Keratinocyte (primary cell): ENCODE measurements around the gene TEX19. TPM values are rescaled to one million over a fixed set of nuclear protein-coding genes. Genes with fewer than 3 reads are reported as not detected.

ENCODE experiments used
- DNase-seq: peaks from one replicate; pipeline ENCODE4 v3.0.0-alpha.2; 2011; ENCODE audit warnings: low read depth, missing footprints, low spot score
- FAIRE-seq: peaks from 2 replicates; lab custom pipeline; 2011; peaks lifted over from hg19 to GRCh38; lab: Jason Lieb, UNC
- H2AFZ ChIP-seq: 2 replicates; pipeline ENCODE4 v1.6.0; 2012; ENCODE audit warnings: low read length, control low read depth, inconsistent platforms; ENCODE audit not compliant: control insufficient read depth
- H3K27ac ChIP-seq: 2 replicates; pipeline ENCODE4 v1.5.1; 2011; ENCODE audit warnings: low read length; ENCODE audit not compliant: control insufficient read depth, insufficient read depth
- H3K27me3 ChIP-seq: 3 replicates; pipeline ENCODE4 v1.6.0; 2011; ENCODE audit warnings: low read length; ENCODE audit not compliant: control insufficient read depth, insufficient read depth; ENCODE audit errors: extremely low read depth
- H3K36me3 ChIP-seq, 2 experiments: 2 replicates in 1 of 2; 3 replicates in 1 of 2; pipeline ENCODE4 v1.5.1; 2011; ENCODE audit warnings: low read length in 2 of 2, mild to moderate bottlenecking in 1 of 2; ENCODE audit not compliant: control insufficient read depth in 2 of 2, insufficient read depth in 2 of 2; ENCODE audit errors: extremely low read depth in 1 of 2
- H3K4me1 ChIP-seq: 3 replicates; pipeline ENCODE4 v1.5.1; 2011; ENCODE audit warnings: low read length; ENCODE audit not compliant: control insufficient read depth, insufficient read depth; ENCODE audit errors: extremely low read depth
- H3K4me2 ChIP-seq: 3 replicates; pipeline ENCODE4 v1.6.0; 2011; ENCODE audit warnings: low read depth, low read length; ENCODE audit not compliant: control insufficient read depth, insufficient read depth; ENCODE audit errors: extremely low read depth
- H3K4me3 ChIP-seq, 3 experiments: fragments of 200-600 bp in 1 of 3; sonication (generic) in 1 of 3; 2 replicates in 2 of 3; 3 replicates in 1 of 3; pipeline ENCODE4 v1.5.1; 2011 to 2016; ENCODE audit warnings: low read length in 3 of 3, mild to moderate bottlenecking in 3 of 3, control low read depth in 2 of 3, inconsistent platforms in 1 of 3, low read depth in 1 of 3, mixed read lengths in 1 of 3, mixed run types in 1 of 3, moderate library complexity in 1 of 3; ENCODE audit not compliant: control insufficient read depth in 2 of 3, insufficient read depth in 2 of 3; ENCODE audit errors: extremely low read depth in 1 of 3
- H3K79me2 ChIP-seq: 2 replicates; pipeline ENCODE4 v1.6.0; 2012; ENCODE audit warnings: low read length; ENCODE audit not compliant: control insufficient read depth, insufficient read depth
- H3K9ac ChIP-seq: 3 replicates; pipeline ENCODE4 v1.6.0; 2011; ENCODE audit warnings: low read length; ENCODE audit not compliant: control insufficient read depth, insufficient read depth; ENCODE audit errors: extremely low read depth
- H3K9me1 ChIP-seq: 3 replicates; pipeline ENCODE4 v1.6.0; 2011; ENCODE audit warnings: low read length; ENCODE audit not compliant: control insufficient read depth, insufficient read depth; ENCODE audit errors: extremely low read depth
- H3K9me3 ChIP-seq: 2 replicates; pipeline ENCODE4 v1.5.1; 2012; ENCODE audit warnings: low read depth, low read length; ENCODE audit not compliant: control insufficient read depth
- H4K20me1 ChIP-seq: 3 replicates; pipeline ENCODE4 v1.6.0; 2011; ENCODE audit warnings: low read length; ENCODE audit not compliant: control insufficient read depth, insufficient read depth; ENCODE audit errors: extremely low read depth
- CTCF ChIP-seq, 3 experiments: IDR thresholded peaks in 1 of 3; conservative IDR thresholded peaks in 1 of 3; optimal IDR thresholded peaks in 1 of 3; 2 replicates in 2 of 3; 3 replicates in 1 of 3; pipeline versions ENCODE3 to v1.5.1; 2011; ENCODE audit warnings: low read length in 3 of 3, mild to moderate bottlenecking in 3 of 3, moderate library complexity in 2 of 3, control low read depth in 1 of 3, inconsistent platforms in 1 of 3; ENCODE audit not compliant: insufficient read depth in 2 of 3; ENCODE audit errors: extremely low read depth in 1 of 3
- EZH2 ChIP-seq: IDR thresholded peaks from one replicate; pipeline ENCODE4 v1.6.1; 2012; ENCODE audit warnings: inconsistent platforms, mild to moderate bottlenecking, low read length, moderate library complexity
- dilution Hi-C: fragments of 300-500 bp; cut with MboI; formaldehyde crosslinking; loops from one replicate; pipeline ENCODE4 v1.7.0; 2020; ENCODE audit warnings: low sequenced_read_pairs; ENCODE audit not compliant: extremely low pct_ligation_motif_present
- polyA plus RNA-seq, 5 experiments: library from polyadenylated mRNA; depleted of rRNA in 3 of 5; stranded (reverse) in 3 of 5; stranded (forward) in 1 of 5; unstranded in 1 of 5; fragments of >200 nt; gene quantifications; 1 replicate in 1 of 5; 2 replicates in 3 of 5; 3 replicates in 1 of 5; pipeline versions ENCODE4 v1.2.1 to v1.2.3, GENCODE V29; 2011 to 2012; ENCODE audit warnings: missing spikeins in 2 of 5, low read depth in 1 of 5, low replicate concordance in 1 of 5

Gene TEX19
- polyA plus RNA-seq, 1 donor (not counting 4 experiments of a cell fraction or from before 2014, with no cell fraction given) = not detected

- no peak for FAIRE-seq
- Histone ChIP-seq H3K27ac (no peak overlapping the region), H3K4me2 (no peak overlapping the region), H3K79me2 (no peaks in the 10 kb centered on the region), H3K36me3 (no peaks in the 10 kb centered on the region), H3K9me3 (no peaks in the 10 kb centered on the region), H3K27me3 (peaks cover 56% of the 10 kb centered on the region), H2AFZ (no peak overlapping the region), H3K4me1 (no peaks in the 10 kb centered on the region), H3K4me3 (no peak overlapping the region), H3K9me1 (no peaks in the 10 kb centered on the region), H3K9ac (no peak overlapping the region), H4K20me1 (no peaks in the 10 kb centered on the region)
- TF ChIP-seq EZH2 (no peak), CTCF (optimal IDR thresholded peaks at IDR 0.05 in 1 of 3, IDR thresholded peaks at IDR 0.05 in 1 of 3, conservative IDR thresholded peaks at IDR 0.05 in 1 of 3; ENCODE audit: extremely low read depth in 1 of 3, insufficient read depth in 2 of 3, low read length in 3 of 3) (no peak)
- dilution Hi-C loops = no loop called here
- no peak for DNase-seq
Measured at GRCh38 chr17:82310877-82311276, 48.2 kb upstream of the TEX19 start.

DNA sequence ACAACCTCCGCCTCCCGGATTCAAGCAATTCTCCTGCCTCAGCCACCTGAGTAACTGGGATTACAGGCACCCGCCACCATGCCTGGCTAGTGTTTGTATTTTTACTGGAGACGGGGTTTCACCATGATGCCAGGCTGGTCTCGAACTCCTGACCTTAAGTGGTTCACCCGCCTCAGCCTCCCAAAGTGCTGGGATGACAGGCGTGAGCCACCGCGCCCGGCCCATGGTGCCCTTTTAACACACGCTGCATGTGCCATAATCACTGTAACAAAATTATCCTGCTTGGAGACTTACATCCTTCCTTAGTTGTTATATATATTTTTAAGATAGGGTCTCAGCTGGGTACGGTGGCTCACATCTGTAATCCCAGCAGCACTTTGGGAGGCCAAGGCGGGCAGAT is 47.1 kb upstream of the TEX19 start:
- peaks cover 67% of the 10 kb centered on the region for H3K27me3 ChIP-seq

More for the DNA sequence above, 47.1 kb upstream of the TEX19 start:
- H2AFZ ChIP-seq = no peak overlapping the region
- H3K4me3 ChIP-seq = no peak overlapping the region
- dilution Hi-C loops = no loop called here
- FAIRE-seq (no peak), DNase-seq (no peak)
- H4K20me1 ChIP-seq = no peaks in the 10 kb centered on the region
- H3K9me3 ChIP-seq = no peaks in the 10 kb centered on the region
- H3K9ac ChIP-seq = no peak overlapping the region
- H3K4me1 ChIP-seq = no peaks in the 10 kb centered on the region
- no peaks in the 10 kb centered on the region for H3K79me2 ChIP-seq
- no peaks in the 10 kb centered on the region for H3K36me3 ChIP-seq
- H3K9me1 ChIP-seq = no peaks in the 10 kb centered on the region
- H3K4me2 ChIP-seq = no peak overlapping the region
- TF ChIP-seq EZH2 = no peak
- TF ChIP-seq CTCF (optimal IDR thresholded peaks at IDR 0.05 in 1 of 3, IDR thresholded peaks at IDR 0.05 in 1 of 3, conservative IDR thresholded peaks at IDR 0.05 in 1 of 3; ENCODE audit: extremely low read depth in 1 of 3, insufficient read depth in 2 of 3, low read length in 3 of 3) = no peak
- no peak overlapping the region for H3K27ac ChIP-seq
